ENCODE measurements around the gene TFIP11. TPM values are rescaled to one million over a fixed set of nuclear protein-coding genes. Genes with fewer than 3 reads are reported as not detected.

Gene TFIP11
- total RNA-seq, 2 donors from 2014 or later, result 28.4 to 28.9 TPM

DNA sequence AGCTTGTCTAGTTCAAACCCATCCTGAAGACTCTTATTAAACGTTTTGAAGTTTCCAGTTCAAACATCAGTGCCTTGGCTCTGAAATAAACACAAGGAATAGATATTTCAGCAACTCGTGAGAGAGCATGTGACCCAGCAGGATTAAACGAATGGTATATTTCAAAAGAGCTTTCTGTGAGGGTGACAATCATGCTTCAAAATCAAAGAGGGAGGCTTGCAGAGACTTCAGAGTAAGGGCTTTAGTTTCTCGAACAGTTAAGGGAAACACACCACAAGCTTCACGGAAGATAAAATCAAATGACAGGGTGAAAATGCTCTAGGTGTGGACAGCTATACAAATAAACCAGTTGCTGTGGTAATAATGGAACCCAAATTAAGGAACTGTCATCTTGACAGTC lies 30.1 kb downstream of the TFIP11 start:
- Histone ChIP-seq H3K27me3 (ENCODE audit: control insufficient read depth, insufficient read depth, low read length, poor library complexity, severe bottlenecking) (no peaks in the 10 kb centered on the region), H3K36me3 (ENCODE audit: control insufficient read depth, insufficient read depth, low read length) (peaks cover 18% of the 10 kb centered on the region), H3K4me1 (ENCODE audit: control insufficient read depth, insufficient read depth, low read length) (peaks cover 3% of the 10 kb centered on the region), H3K27ac (ENCODE audit: low read depth, low read length) (no peak overlapping the region), H3K9me3 (ENCODE audit: control insufficient read depth, low read length) (no peaks in the 10 kb centered on the region), H3K4me3 (ENCODE audit: low read length) (peak overlapping the region; percentile 100), H3K9ac (ENCODE audit: extremely low read depth, low read length, poor library complexity, severe bottlenecking) (no peak overlapping the region)
- no peak for DNase-seq
- Mint-ChIP-seq H3K27me3 (ENCODE audit: insufficient read depth) (no peaks in the 10 kb centered on the region), H3K27ac (no peak overlapping the region), H3K36me3 (ENCODE audit: low read depth) (peaks cover 26% of the 10 kb centered on the region), H3K4me3 (peak overlapping the region; percentile 88), H3K4me1 (peaks cover 37% of the 10 kb centered on the region), H3K9me3 (no peaks in the 10 kb centered on the region)
- 90 to 95% methylated on average over 5 of the region's 5 CpGs for WGBS, 2 experiments (ENCODE audit: insufficient coverage in 1 of 2, insufficient read length in 1 of 2)
- TF ChIP-seq, protein P1, sequence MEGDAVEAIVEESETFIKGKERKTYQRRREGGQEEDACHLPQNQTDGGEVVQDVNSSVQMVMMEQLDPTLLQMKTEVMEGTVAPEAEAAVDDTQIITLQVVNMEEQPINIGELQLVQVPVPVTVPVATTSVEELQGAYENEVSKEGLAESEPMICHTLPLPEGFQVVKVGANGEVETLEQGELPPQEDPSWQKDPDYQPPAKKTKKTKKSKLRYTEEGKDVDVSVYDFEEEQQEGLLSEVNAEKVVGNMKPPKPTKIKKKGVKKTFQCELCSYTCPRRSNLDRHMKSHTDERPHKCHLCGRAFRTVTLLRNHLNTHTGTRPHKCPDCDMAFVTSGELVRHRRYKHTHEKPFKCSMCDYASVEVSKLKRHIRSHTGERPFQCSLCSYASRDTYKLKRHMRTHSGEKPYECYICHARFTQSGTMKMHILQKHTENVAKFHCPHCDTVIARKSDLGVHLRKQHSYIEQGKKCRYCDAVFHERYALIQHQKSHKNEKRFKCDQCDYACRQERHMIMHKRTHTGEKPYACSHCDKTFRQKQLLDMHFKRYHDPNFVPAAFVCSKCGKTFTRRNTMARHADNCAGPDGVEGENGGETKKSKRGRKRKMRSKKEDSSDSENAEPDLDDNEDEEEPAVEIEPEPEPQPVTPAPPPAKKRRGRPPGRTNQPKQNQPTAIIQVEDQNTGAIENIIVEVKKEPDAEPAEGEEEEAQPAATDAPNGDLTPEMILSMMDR (conservative IDR thresholded peaks at IDR 0.05), result no peak

DNA sequence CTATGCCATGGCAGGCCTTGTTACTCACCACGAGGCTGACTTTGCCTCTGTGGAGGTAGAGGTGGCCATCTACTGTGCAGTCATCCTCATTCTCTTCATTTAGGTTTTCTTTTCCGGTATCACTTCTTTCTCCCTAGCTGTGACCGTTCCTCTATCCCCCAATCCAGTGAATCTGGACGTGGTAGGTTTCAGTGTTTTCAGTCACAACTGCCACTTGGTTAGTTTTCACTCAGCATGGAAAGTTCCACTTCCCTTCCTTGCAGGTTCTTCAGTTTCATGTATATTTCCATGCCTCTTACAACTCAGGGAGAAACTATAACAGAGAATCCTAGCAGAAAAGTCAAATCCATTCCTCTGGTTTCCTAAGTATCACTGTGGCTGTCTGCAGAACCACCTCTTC lies 30.6 kb downstream of the TFIP11 start:
- H3K4me3 ChIP-seq (ENCODE audit: low read length), result peak overlapping the region; percentile 50
- H3K27me3 ChIP-seq (ENCODE audit: control insufficient read depth, insufficient read depth, low read length, poor library complexity, severe bottlenecking), result no peaks in the 10 kb centered on the region
- Mint-ChIP-seq H3K27ac (no peak overlapping the region), H3K4me1 (peaks cover 37% of the 10 kb centered on the region), H3K9me3 (no peaks in the 10 kb centered on the region), H3K36me3 (ENCODE audit: low read depth) (peaks cover 29% of the 10 kb centered on the region), H3K27me3 (ENCODE audit: insufficient read depth) (no peaks in the 10 kb centered on the region), H3K4me3 (peak overlapping the region; percentile 88)
- no peak for DNase-seq
- TF ChIP-seq, protein P1 (conservative IDR thresholded peaks at IDR 0.05), result no peak
- H3K27ac ChIP-seq (ENCODE audit: low read depth, low read length), result no peak overlapping the region
- H3K9ac ChIP-seq (ENCODE audit: extremely low read depth, low read length, poor library complexity, severe bottlenecking), result no peak overlapping the region
- H3K9me3 ChIP-seq (ENCODE audit: control insufficient read depth, low read length), result no peaks in the 10 kb centered on the region
- peaks cover 23% of the 10 kb centered on the region for H3K36me3 ChIP-seq (ENCODE audit: control insufficient read depth, insufficient read depth, low read length)
- peaks cover 3% of the 10 kb centered on the region for H3K4me1 ChIP-seq (ENCODE audit: control insufficient read depth, insufficient read depth, low read length)
- WGBS, 2 experiments (ENCODE audit: insufficient coverage in 1 of 2, insufficient read length in 1 of 2), result 85 to 93% methylated on average over 4 of the region's 4 CpGs

DNA sequence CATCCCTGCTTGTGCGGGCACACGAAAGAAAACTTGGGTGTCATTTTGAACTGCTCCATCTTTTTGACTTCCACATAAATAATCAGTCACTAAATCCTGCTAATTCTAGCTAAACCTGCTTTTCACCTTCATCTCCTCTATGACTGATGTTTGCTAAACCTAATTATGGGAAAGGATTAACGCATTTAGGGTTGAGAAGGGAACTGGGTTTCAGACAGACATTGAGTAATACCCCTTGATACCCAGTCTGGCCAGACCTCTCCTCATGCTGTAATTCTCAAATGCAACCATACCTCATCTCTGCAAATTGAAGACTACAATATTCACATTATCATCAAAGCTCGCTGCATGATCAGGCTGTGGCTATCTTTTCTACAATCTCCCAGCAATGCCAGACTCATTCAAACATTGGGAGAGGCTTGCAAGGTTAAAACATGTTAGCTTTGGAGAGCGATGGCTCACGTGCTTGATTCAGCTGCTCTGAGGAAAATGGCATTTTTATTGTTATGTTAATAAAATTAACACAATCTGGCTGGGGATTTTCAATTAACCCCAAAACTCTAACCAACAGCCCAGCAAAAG lies 31.1 kb downstream of the TFIP11 start:
- H3K9me3 Mint-ChIP-seq, result no peaks in the 10 kb centered on the region
- H3K27ac Mint-ChIP-seq, result no peak overlapping the region
- peaks cover 37% of the 10 kb centered on the region for H3K4me1 Mint-ChIP-seq
- Histone ChIP-seq H3K27ac (ENCODE audit: low read depth, low read length) (no peak overlapping the region), H3K9ac (ENCODE audit: extremely low read depth, low read length, poor library complexity, severe bottlenecking) (no peak overlapping the region), H3K9me3 (ENCODE audit: control insufficient read depth, low read length) (no peaks in the 10 kb centered on the region), H3K4me1 (ENCODE audit: control insufficient read depth, insufficient read depth, low read length) (peaks cover 3% of the 10 kb centered on the region), H3K27me3 (ENCODE audit: control insufficient read depth, insufficient read depth, low read length, poor library complexity, severe bottlenecking) (no peaks in the 10 kb centered on the region), H3K36me3 (ENCODE audit: control insufficient read depth, insufficient read depth, low read length) (peaks cover 26% of the 10 kb centered on the region), H3K4me3 (ENCODE audit: low read length) (peak overlapping the region; percentile 50)
- TF ChIP-seq, protein P1 (conservative IDR thresholded peaks at IDR 0.05), result no peak
- no peaks in the 10 kb centered on the region for H3K27me3 Mint-ChIP-seq (ENCODE audit: insufficient read depth)
- DNase-seq, result no peak
- 85 to 89% methylated on average over 3 to 6 of the region's 6 CpGs for WGBS, 2 experiments (ENCODE audit: insufficient coverage in 1 of 2, insufficient read length in 1 of 2)
- no peak overlapping the region for H3K4me3 Mint-ChIP-seq
- H3K36me3 Mint-ChIP-seq (ENCODE audit: low read depth), result peaks cover 29% of the 10 kb centered on the region

Measured in endodermal cell (in vitro differentiated cells).